ENCODE data around the gene TAS2R40.

- no peak for TF ChIP-seq CTCF (IDR thresholded peaks at IDR 0.05)
- no peak for TF ChIP-seq POLR2A (IDR thresholded peaks at IDR 0.05)
Measured at GRCh38 chr7:143203386-143203785, 18.5 kb upstream of the TAS2R40 start.

Data from heart left ventricle (tissue), 13 donors.